ENCODE data around the gene OSBPL8.

OSBPL8 gene

DNA sequence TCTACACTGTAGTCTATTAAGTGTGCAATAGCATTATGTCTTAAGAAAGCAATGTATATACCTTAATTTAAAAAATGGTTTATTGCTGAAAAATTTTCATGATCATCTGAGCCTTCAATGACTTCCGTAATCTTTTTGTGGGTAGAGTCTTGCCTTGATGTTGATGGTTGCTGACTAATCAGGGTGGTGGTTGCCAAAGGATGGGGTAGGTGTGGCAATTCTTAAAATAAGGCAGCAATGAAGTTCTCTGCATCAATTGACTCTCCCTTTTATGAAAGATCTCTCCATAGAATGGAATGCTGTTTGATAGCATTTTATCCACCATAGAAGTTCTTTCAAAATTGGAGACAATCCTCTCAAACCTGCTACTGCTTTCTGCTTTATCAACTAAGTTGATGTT lies 252.5 kb downstream of the OSBPL8 start:
- no peak for DNase-seq (ENCODE audit: low read depth)

DNA sequence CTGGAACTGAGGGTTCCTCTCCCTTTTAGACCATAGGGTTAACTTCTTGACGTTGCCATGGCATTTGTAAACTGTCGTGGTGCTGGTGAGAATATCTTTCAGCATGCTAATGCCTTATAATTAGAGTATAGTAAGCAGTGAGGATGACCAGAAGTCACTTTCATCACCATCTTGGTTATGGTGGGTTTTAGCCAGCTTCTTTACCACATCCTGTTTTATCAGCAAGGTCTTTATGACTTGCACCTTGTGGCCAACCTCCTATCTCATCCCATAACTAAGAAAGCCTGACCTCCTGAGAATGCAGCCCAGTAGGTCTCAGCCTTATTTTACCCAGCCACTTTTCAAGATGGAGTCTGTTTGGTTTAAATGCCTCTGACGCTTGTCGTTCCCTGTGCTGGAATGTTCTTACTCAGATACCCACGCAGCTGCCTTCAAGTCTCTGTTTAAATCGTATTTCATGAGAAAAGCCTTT lies 255.5 kb downstream of the OSBPL8 start:
- DNase-seq (ENCODE audit: low read depth): no peak

DNA sequence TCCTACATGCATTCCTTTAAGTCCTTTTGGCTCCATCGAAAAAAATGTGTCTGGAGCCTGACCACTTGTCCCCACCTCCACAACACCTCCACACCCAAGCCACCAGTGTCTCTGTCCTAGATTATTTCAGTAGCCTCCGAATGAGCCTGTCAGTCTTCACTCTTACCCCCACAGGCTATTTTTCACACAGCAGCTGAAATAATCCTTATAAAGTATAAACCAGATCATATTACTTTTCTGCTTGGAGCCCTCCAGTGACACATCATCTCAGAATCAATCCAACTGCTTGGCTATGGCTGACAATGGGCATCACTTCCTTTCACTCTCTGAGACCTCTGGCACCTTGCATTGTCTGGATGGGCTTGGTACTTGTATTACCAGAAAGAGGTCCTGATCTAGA lies 256.2 kb downstream of the OSBPL8 start:
- no peak for DNase-seq (ENCODE audit: low read depth)

All from non-pigmented ciliary epithelial cell (primary cell).